Keratinocyte (primary cell): Measurements from ENCODE around the gene GARRE1. TPM values are rescaled to one million over a fixed set of nuclear protein-coding genes. Genes with fewer than 3 reads are reported as not detected.

Experiments used
- DNase-seq: peaks from one replicate; pipeline ENCODE4 v3.0.0-alpha.2; 2011; ENCODE audit warnings: low read depth, missing footprints, low spot score
- FAIRE-seq: peaks from 2 replicates; lab custom pipeline; 2011; peaks lifted over from hg19 to GRCh38; lab: Jason Lieb, UNC
- H2AFZ ChIP-seq: 2 replicates; pipeline ENCODE4 v1.6.0; 2012; ENCODE audit warnings: low read length, control low read depth, inconsistent platforms; ENCODE audit not compliant: control insufficient read depth
- H3K27ac ChIP-seq: 2 replicates; pipeline ENCODE4 v1.5.1; 2011; ENCODE audit warnings: low read length; ENCODE audit not compliant: control insufficient read depth, insufficient read depth
- H3K27me3 ChIP-seq: 3 replicates; pipeline ENCODE4 v1.6.0; 2011; ENCODE audit warnings: low read length; ENCODE audit not compliant: control insufficient read depth, insufficient read depth; ENCODE audit errors: extremely low read depth
- H3K36me3 ChIP-seq, 2 experiments: 2 replicates in 1 of 2; 3 replicates in 1 of 2; pipeline ENCODE4 v1.5.1; 2011; ENCODE audit warnings: low read length in 2 of 2, mild to moderate bottlenecking in 1 of 2; ENCODE audit not compliant: control insufficient read depth in 2 of 2, insufficient read depth in 2 of 2; ENCODE audit errors: extremely low read depth in 1 of 2
- H3K4me1 ChIP-seq: 3 replicates; pipeline ENCODE4 v1.5.1; 2011; ENCODE audit warnings: low read length; ENCODE audit not compliant: control insufficient read depth, insufficient read depth; ENCODE audit errors: extremely low read depth
- H3K4me2 ChIP-seq: 3 replicates; pipeline ENCODE4 v1.6.0; 2011; ENCODE audit warnings: low read depth, low read length; ENCODE audit not compliant: control insufficient read depth, insufficient read depth; ENCODE audit errors: extremely low read depth
- H3K4me3 ChIP-seq, 3 experiments: fragments of 200-600 bp in 1 of 3; sonication (generic) in 1 of 3; 2 replicates in 2 of 3; 3 replicates in 1 of 3; pipeline ENCODE4 v1.5.1; 2011 to 2016; ENCODE audit warnings: low read length in 3 of 3, mild to moderate bottlenecking in 3 of 3, control low read depth in 2 of 3, inconsistent platforms in 1 of 3, low read depth in 1 of 3, mixed read lengths in 1 of 3, mixed run types in 1 of 3, moderate library complexity in 1 of 3; ENCODE audit not compliant: control insufficient read depth in 2 of 3, insufficient read depth in 2 of 3; ENCODE audit errors: extremely low read depth in 1 of 3
- H3K79me2 ChIP-seq: 2 replicates; pipeline ENCODE4 v1.6.0; 2012; ENCODE audit warnings: low read length; ENCODE audit not compliant: control insufficient read depth, insufficient read depth
- H3K9ac ChIP-seq: 3 replicates; pipeline ENCODE4 v1.6.0; 2011; ENCODE audit warnings: low read length; ENCODE audit not compliant: control insufficient read depth, insufficient read depth; ENCODE audit errors: extremely low read depth
- H3K9me1 ChIP-seq: 3 replicates; pipeline ENCODE4 v1.6.0; 2011; ENCODE audit warnings: low read length; ENCODE audit not compliant: control insufficient read depth, insufficient read depth; ENCODE audit errors: extremely low read depth
- H3K9me3 ChIP-seq: 2 replicates; pipeline ENCODE4 v1.5.1; 2012; ENCODE audit warnings: low read depth, low read length; ENCODE audit not compliant: control insufficient read depth
- H4K20me1 ChIP-seq: 3 replicates; pipeline ENCODE4 v1.6.0; 2011; ENCODE audit warnings: low read length; ENCODE audit not compliant: control insufficient read depth, insufficient read depth; ENCODE audit errors: extremely low read depth
- EZH2 ChIP-seq: IDR thresholded peaks from one replicate; pipeline ENCODE4 v1.6.1; 2012; ENCODE audit warnings: inconsistent platforms, mild to moderate bottlenecking, low read length, moderate library complexity
- dilution Hi-C: fragments of 300-500 bp; cut with MboI; formaldehyde crosslinking; loops from one replicate; pipeline ENCODE4 v1.7.0; 2020; ENCODE audit warnings: low sequenced_read_pairs; ENCODE audit not compliant: extremely low pct_ligation_motif_present
- polyA plus RNA-seq, 5 experiments: library from polyadenylated mRNA; depleted of rRNA in 3 of 5; stranded (reverse) in 3 of 5; stranded (forward) in 1 of 5; unstranded in 1 of 5; fragments of >200 nt; gene quantifications; 1 replicate in 1 of 5; 2 replicates in 3 of 5; 3 replicates in 1 of 5; pipeline versions ENCODE4 v1.2.1 to v1.2.3, GENCODE V29; 2011 to 2012; ENCODE audit warnings: missing spikeins in 2 of 5, low read depth in 1 of 5, low replicate concordance in 1 of 5
- TF ChIP-seq, protein P1 (sequence below), 3 experiments: IDR thresholded peaks in 1 of 3; conservative IDR thresholded peaks in 1 of 3; optimal IDR thresholded peaks in 1 of 3; 2 replicates in 2 of 3; 3 replicates in 1 of 3; pipeline versions ENCODE3 to v1.5.1; 2011; ENCODE audit warnings: low read length in 3 of 3, mild to moderate bottlenecking in 3 of 3, moderate library complexity in 2 of 3, control low read depth in 1 of 3, inconsistent platforms in 1 of 3; ENCODE audit not compliant: insufficient read depth in 2 of 3; ENCODE audit errors: extremely low read depth in 1 of 3

The GARRE1 gene
- polyA plus RNA-seq, 1 donor (not counting 4 experiments of a cell fraction or from before 2014, with no cell fraction given) = 5.7 TPM

- Histone ChIP-seq H3K79me2 (peaks cover 3% of the 10 kb centered on the region), H3K9ac (no peak overlapping the region), H3K27ac (no peak overlapping the region), H3K4me1 (peaks cover 11% of the 10 kb centered on the region), H2AFZ (no peak overlapping the region), H3K4me3 (no peak overlapping the region), H3K9me3 (no peaks in the 10 kb centered on the region), H4K20me1 (peaks cover 3% of the 10 kb centered on the region), H3K36me3 (peaks cover 22 to 54% of the 10 kb centered on the region in 2 experiments), H3K27me3 (no peaks in the 10 kb centered on the region), H3K9me1 (no peaks in the 10 kb centered on the region), H3K4me2 (no peak overlapping the region)
- FAIRE-seq (no peak), DNase-seq (no peak)
- dilution Hi-C loops = no loop called here
- TF ChIP-seq EZH2 = no peak
- TF ChIP-seq, protein P1, sequence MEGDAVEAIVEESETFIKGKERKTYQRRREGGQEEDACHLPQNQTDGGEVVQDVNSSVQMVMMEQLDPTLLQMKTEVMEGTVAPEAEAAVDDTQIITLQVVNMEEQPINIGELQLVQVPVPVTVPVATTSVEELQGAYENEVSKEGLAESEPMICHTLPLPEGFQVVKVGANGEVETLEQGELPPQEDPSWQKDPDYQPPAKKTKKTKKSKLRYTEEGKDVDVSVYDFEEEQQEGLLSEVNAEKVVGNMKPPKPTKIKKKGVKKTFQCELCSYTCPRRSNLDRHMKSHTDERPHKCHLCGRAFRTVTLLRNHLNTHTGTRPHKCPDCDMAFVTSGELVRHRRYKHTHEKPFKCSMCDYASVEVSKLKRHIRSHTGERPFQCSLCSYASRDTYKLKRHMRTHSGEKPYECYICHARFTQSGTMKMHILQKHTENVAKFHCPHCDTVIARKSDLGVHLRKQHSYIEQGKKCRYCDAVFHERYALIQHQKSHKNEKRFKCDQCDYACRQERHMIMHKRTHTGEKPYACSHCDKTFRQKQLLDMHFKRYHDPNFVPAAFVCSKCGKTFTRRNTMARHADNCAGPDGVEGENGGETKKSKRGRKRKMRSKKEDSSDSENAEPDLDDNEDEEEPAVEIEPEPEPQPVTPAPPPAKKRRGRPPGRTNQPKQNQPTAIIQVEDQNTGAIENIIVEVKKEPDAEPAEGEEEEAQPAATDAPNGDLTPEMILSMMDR (optimal IDR thresholded peaks at IDR 0.05 in 1 of 3, IDR thresholded peaks at IDR 0.05 in 1 of 3, conservative IDR thresholded peaks at IDR 0.05 in 1 of 3; ENCODE audit: extremely low read depth in 1 of 3, insufficient read depth in 2 of 3, low read length in 3 of 3) = no peak
These were observed 29.2 kb upstream of the GARRE1 start for GRCh38 chr19:34224996-34225658.

DNA sequence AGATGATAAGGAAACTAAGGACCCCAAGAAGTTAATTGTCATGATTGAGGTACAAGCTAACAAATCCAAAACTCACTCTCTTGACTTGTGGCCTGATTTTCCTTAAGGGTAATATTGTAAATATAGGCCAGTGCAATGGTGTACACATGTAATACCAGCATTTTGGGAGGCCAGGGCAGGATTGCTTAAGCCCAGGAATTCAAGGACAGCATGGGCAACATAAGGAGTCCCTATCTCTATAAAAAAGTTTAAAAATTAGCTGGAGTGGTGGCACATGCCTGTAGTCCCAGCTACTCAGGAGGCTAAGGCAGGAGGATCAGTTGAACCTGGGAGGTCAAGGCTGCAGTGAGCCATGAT is 28.7 kb upstream of the GARRE1 start:
- TF ChIP-seq, protein P1 (optimal IDR thresholded peaks at IDR 0.05 in 1 of 3, IDR thresholded peaks at IDR 0.05 in 1 of 3, conservative IDR thresholded peaks at IDR 0.05 in 1 of 3; ENCODE audit: extremely low read depth in 1 of 3, insufficient read depth in 2 of 3, low read length in 3 of 3) = no peak
- no peak for TF ChIP-seq EZH2
- peaks cover 3% of the 10 kb centered on the region for H3K79me2 ChIP-seq
- H2AFZ ChIP-seq = no peak overlapping the region
- peaks cover 11% of the 10 kb centered on the region for H3K4me1 ChIP-seq
- FAIRE-seq (no peak), DNase-seq (no peak)
- no peak overlapping the region for H3K4me3 ChIP-seq
- H4K20me1 ChIP-seq = peaks cover 2% of the 10 kb centered on the region
- no peaks in the 10 kb centered on the region for H3K9me1 ChIP-seq
- dilution Hi-C loops = no loop called here
- H3K9ac ChIP-seq = no peak overlapping the region
- no peaks in the 10 kb centered on the region for H3K9me3 ChIP-seq
- H3K27me3 ChIP-seq = no peaks in the 10 kb centered on the region
- peaks cover 22 to 55% of the 10 kb centered on the region in 2 experiments for H3K36me3 ChIP-seq
- no peak overlapping the region for H3K4me2 ChIP-seq
- H3K27ac ChIP-seq = no peak overlapping the region
